Measurements from ENCODE around the gene ALCAM.

Gene ALCAM

GRCh38 chr3:105497386-105497785 lies 130.7 kb downstream of the ALCAM start:
- no peak for DNase-seq

DNA sequence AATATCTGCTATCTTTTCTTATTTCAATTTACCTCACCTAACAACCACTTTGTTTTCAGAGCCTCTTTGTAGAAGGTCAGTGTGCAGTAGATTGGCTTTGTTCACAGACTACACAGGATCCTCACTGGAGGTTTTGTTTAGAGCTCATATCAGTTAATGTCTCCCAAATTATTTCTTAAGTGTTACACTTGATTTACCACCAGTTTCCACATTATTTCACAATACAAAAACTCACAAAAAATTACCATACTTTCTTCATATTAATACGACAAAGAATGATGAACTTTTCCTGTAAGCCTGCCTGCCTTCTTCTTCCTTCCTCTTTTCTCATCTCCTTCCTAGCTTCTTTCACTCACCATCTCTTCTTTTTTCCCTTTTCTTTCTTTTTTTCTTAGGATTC lies 133.3 kb downstream of the ALCAM start:
- DNase-seq, result no peak

GRCh38 chr3:105502333-105502732 lies 135.6 kb downstream of the ALCAM start:
- DNase-seq, result no peak

GRCh38 chr3:105503191-105503593 lies 136.5 kb downstream of the ALCAM start:
- DNase-seq, result no peak

DNA sequence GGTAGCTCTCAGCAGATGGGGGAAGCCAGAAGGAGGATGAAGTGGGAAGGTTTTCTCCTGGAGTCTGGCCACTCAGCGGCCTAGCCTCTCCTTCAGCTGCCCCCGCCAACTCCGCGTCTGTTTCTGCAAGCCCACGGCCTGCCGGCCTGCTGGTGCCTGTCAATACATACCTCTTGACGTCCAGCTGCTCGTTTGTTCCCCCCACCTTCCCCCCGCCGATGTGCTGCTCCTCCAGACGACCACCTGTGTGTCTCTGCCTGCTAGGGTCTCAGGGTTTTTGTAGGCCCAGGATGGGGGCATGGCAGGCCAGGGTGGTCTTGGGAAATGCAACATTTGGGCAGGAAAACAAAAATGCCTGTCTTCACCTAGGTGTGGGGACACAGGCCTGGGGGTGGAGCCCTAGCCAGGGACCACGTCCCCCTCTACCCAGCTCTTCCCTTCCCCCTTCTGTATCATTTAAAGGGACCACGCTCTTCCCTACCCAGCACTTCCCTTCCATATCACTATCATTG lies 137.8 kb downstream of the ALCAM start:
- no peak for DNase-seq

DNA sequence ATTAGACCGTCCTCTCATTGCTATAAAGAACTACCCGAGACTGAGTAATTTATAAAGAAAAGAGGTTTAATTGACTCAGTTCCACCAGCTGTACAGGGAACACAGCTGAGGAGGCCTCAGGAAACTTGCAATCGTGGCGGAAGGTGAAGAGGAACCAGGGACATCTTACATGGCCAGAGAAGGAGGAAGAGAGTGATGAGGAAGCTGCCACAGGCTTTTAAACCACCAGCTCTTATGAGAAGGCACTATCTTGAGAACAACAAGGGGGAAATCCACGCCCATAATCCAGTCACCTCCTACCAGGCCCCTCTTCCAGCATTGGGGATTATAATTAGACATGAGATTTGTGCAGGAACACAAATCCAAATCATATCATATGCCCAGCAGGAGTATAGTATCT lies 138.5 kb downstream of the ALCAM start:
- no peak for DNase-seq

DNA sequence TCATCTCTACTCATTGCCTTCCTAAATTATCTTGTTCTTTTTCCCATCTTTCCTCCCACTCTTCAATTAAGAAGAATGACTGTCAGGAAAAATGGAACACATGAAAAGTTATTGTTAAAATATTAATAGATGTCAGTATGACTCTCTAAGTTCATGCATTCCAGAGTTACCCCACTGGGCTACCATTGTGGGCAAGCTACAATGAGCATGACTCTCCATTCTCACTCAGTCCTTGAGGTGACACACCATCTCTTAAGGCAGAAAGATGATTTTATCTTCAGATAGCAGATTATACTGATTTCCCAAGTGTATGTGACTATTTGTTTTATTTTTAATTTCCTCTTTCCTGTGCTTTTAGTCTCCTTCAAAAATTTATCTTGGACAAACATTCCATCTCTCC lies 144.3 kb downstream of the ALCAM start:
- no peak for DNase-seq

DNA sequence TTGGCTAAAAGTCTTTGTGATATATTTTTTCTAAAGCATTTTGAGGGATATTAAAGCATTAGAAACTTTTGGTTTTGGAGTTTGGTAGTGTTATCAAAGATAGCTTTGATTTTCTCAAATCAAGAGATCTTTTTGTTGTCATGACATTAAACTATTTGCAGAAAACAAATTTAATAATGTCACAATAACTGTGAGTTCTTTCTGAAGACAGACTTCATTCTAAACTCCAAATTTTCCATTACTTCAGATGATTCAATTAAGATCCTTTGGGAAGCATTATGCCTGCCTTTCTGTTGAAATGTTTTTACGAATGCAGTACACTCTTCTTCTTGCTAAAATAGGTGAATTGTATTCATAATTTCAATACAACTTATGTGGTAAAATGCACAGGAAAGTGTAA lies 145.4 kb downstream of the ALCAM start:
- no peak for DNase-seq

DNA sequence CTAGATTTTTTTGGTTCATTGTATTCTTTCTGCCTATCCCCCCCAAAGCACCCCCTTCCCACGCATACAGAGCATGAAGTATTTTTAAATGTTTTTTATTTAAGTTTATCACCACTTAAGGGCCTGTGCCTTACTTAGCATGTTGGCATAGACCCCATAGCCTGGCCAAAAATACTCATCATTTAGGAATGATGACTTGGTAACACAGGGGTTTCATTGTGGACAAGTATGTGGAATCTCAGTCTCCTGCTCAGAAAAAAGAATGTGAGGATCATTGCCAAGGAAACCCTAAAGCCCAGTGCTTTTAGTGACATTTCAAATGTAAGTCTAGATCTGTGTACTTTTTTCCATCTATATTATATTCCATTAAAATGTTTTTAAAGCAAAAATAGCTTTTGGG lies 146.3 kb downstream of the ALCAM start:
- no peak for DNase-seq

DNA sequence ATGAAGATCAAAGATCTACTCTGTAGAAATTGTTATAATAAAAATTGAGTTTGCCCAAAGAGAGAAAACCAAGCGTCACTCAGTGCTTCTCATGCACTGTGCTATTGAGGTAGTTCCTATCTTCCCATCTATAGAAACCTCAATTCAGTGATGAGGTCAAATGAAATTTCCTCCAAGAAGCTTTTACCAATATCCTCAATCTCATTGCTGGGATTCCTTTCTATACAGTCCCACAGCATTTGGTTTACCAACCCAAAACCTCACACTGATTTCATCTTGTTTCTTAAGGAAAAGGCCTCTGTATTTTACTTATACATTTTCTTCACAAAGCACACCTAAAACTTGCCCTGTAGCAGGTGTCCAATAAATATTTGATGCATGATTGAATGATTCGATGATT lies 147.2 kb downstream of the ALCAM start:
- DNase-seq, result no peak

DNA sequence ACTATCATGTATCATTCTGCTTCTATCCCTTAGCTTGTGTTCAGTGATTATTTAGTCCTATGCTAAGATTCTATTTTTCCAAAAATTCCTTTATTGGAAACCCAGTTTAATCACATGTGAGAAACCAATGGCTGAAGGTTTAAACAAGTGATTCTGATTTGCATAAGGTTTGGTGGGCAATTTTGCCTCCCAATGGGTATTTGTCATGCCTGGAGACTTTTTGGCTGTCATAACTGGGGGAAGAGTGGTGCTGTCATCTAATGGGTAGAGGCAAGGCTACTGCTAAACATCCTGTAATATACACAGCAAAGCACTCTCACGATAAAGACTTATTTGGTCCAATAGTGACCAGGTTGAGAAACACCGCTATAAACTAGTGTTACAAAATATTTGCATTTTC lies 148.7 kb downstream of the ALCAM start:
- no peak for DNase-seq

- DNase-seq, result no peak
Measured at GRCh38 chr3:105516972-105517371, 150.3 kb downstream of the ALCAM start.

GRCh38 chr3:105518203-105518602 lies 151.5 kb downstream of the ALCAM start:
- DNase-seq, result no peak

- peak; percentile 61 for DNase-seq
Measured at GRCh38 chr3:105518806-105519418, 152.2 kb downstream of the ALCAM start.

DNA sequence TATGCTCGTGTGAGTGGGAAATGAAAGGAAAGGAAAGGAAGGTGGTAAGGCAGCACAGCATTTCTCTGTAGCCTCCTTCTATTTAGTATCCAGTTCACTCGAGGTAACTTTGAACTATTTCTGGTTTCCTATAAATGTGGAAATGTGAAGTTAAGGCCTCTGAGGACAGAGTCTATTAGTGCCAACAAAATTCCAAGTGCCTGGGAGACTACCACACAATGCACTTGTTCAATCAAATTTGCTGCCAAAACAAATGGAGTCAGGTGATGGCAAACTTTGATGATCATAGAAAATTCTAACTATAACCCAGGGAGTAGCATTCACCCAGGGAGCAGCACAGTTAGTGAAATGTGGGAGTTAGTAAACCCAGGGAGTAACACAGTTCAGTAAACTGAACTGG lies 155.1 kb downstream of the ALCAM start:
- DNase-seq, result no peak

DNA sequence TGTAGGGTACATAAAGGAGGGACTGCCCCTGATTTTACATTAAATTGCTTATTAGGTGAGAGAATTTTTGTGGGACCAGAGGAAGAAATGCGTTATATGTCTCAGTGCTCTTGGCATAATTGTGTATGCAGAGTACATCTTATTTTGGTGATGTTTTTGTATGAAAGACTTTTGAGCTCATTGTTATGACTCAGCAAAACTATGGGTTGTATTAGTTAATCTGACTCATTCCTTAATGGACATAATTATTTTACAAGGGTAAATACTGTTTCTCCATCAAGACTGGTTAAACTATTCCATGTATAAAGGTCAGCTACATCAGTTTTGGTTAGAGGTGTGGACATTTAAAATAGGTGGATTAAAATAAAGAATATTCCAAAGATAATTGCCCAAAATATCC lies 156.8 kb downstream of the ALCAM start:
- no peak for DNase-seq

DNA sequence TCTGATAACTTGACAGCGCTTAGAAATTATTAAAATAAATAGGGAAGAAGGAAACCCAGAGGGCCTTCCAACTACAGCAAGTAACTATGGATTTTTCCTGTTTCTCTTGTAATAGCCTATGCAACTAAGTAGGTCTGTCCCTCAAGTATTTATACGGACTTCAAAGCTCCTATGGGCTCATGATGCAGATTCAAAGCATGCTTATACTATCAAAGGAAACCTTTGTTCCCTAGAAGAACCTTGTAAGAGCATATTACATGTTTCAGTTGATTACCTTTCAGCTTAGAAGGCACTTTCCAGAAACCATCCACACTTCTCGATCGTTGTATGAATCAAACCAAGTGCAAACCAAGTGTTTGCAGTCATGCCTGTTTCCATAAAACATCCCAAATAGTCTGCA lies 158.8 kb downstream of the ALCAM start:
- no peak for DNase-seq

- DNase-seq, result no peak
Measured at GRCh38 chr3:105526360-105527111, 159.8 kb downstream of the ALCAM start.

- DNase-seq, result no peak
Measured at GRCh38 chr3:105527535-105527934, 160.8 kb downstream of the ALCAM start.

DNA sequence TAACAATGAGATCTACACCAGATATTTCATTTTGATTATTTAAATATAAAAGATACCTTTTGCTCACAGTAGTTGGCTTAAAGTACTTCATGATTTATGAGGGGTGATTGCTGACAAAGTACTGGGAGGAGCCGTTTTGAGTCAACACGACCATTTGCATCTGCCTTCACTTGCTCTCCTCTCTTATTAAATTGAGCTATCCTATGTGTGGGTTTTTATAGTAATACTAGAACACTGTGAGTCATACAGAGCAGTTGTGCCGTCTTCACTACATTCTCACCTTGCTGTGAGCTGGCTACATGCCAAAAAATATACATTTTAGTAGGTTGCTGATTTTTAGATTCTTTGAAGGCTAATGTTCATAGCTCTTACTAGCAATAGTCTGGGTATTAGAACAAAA lies 161.2 kb downstream of the ALCAM start:
- peak; percentile 9 for DNase-seq

- no peak for DNase-seq
Measured at GRCh38 chr3:105528955-105529354, 162.2 kb downstream of the ALCAM start.

GRCh38 chr3:105529456-105529855 lies 162.7 kb downstream of the ALCAM start:
- no peak for DNase-seq

DNA sequence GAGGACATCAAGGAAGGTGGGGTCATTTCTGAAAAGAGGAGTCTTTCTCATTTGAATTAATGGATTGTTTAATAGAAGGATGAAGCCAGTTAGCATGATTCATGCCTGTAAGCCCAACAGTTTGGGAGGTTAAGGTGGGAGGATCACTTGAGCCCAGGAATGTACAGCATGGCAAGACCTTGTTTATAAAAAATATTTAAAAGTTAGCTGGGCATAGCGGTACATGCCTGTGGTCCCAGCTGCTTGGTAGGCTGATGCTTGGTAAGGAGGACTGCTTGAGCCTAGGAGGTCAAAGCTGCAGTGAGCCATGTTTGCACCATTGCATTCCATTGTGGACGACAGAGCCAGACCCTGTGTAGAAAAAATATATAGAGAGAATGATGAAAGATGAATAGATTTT lies 165.5 kb downstream of the ALCAM start:
- no peak for DNase-seq

- no peak for DNase-seq
Measured at GRCh38 chr3:105533960-105534359, 167.3 kb downstream of the ALCAM start.

DNA sequence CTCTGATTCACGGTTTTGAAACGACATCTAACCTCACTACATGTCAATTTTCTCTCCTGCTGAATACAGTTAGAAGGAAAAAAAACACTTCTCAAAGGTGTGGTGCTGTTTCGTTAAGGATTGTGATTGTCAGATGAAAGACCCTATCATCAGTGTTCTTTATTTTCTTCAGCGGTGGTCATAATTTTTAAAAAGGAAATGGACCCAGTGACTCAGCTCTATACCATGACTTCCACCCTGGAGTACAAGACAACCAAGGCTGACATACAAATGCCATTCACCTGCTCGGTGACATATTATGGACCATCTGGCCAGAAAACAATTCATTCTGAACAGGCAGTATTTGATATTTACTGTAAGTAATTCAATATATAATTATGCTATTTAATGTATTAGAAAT lies 167.8 kb downstream of the ALCAM start:
- DNase-seq, result no peak

All from NCI-H446 treated with DMSO at 0.1 percent for 48 hours (cell line).